ENCODE results near the gene LTBP2. TPM values are rescaled to one million over a fixed set of nuclear protein-coding genes. Genes with fewer than 3 reads are reported as not detected.

The LTBP2 gene
- total and polyA plus RNA-seq, 2 of the 8 experiments (the other 6 are each of a cell fraction or from before 2014, with no cell fraction given): 0.48 to 0.89 TPM

GRCh38 chr14:74457565-74457895 is 154.5 kb downstream of the LTBP2 start (continued):
- no peak for TF ChIP-seq CHD7 (IDR thresholded peaks at IDR 0.05; ENCODE audit: insufficient replicate concordance, low read length)
- TF ChIP-seq, protein P1, sequence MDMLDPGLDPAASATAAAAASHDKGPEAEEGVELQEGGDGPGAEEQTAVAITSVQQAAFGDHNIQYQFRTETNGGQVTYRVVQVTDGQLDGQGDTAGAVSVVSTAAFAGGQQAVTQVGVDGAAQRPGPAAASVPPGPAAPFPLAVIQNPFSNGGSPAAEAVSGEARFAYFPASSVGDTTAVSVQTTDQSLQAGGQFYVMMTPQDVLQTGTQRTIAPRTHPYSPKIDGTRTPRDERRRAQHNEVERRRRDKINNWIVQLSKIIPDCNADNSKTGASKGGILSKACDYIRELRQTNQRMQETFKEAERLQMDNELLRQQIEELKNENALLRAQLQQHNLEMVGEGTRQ (IDR thresholded peaks at IDR 0.05; ENCODE audit: low read length): no peak
- TF ChIP-seq YY1 (IDR thresholded peaks at IDR 0.05; ENCODE audit: low read depth, low read length): no peak
- TF ChIP-seq TAF1 (IDR thresholded peaks at IDR 0.05; ENCODE audit: low read depth, low read length): no peak
- no peak for TF ChIP-seq RNF2 (IDR thresholded peaks at IDR 0.05; ENCODE audit: borderline replicate concordance, low read depth, low read length, missing control alignments, poor library complexity, severe bottlenecking)

Data from H1 (cell line).